Heart right ventricle (tissue), 16 donors: ENCODE measurements around the gene MORN4. TPM values are rescaled to one million over a fixed set of nuclear protein-coding genes. Genes with fewer than 3 reads are reported as not detected.

ENCODE experiments used
- ATAC-seq, 8 donors: fragments of 200-7000 bp; cut with Tn5 transposase; one replicate each; pipeline ENCODE4 v1.9.1; 2020; ENCODE audit warnings: mild to moderate bottlenecking in 8 of 8, moderate library complexity in 8 of 8, moderate number of reproducible peaks in 1 of 8
- DNase-seq, 2 donors: peaks; one replicate each; pipeline ENCODE4 v3.0.0-alpha.2; 2020
- H3K27ac ChIP-seq, 10 donors: fragments of 200-600 bp; sonication (generic) in 2 of 10; one replicate each; pipeline versions ENCODE4 v1.5.0 to v1.8.0; 2020 to 2022; ENCODE audit warnings: mild to moderate bottlenecking in 3 of 10
- H3K27me3 ChIP-seq, 7 donors: fragments of 200-600 bp; one replicate each; pipeline ENCODE4 v1.8.0; 2021 to 2022; ENCODE audit warnings: mild to moderate bottlenecking in 2 of 7
- H3K36me3 ChIP-seq, 9 donors: fragments of 200-600 bp; sonication (generic) in 1 of 9; one replicate each; pipeline versions ENCODE4 v1.5.0 to v1.8.0; 2020 to 2022; ENCODE audit warnings: mild to moderate bottlenecking in 2 of 9
- H3K4me1 ChIP-seq, 9 donors: fragments of 200-600 bp; sonication (generic) in 1 of 9; one replicate each; pipeline versions ENCODE4 v1.5.0 to v1.8.0; 2020 to 2022; ENCODE audit warnings: mild to moderate bottlenecking in 4 of 9
- H3K4me3 ChIP-seq, 10 donors: fragments of 200-600 bp; sonication (generic) in 2 of 10; one replicate each; pipeline versions ENCODE4 v1.5.0 to v1.8.0; 2020 to 2022; ENCODE audit warnings: mild to moderate bottlenecking in 7 of 10, moderate library complexity in 2 of 10
- H3K9me3 ChIP-seq, 11 donors: fragments of 200-600 bp in 10 of 11; sonication (generic) in 2 of 11; one replicate each; pipeline versions ENCODE4 v1.5.0 to v1.8.0; 2013 to 2022; ENCODE audit warnings: mild to moderate bottlenecking in 2 of 11, control low read depth in 1 of 11, moderate library complexity in 1 of 11
- CTCF ChIP-seq, 9 donors: fragments of 200-600 bp; sonication (generic) in 2 of 9; IDR thresholded peaks; one replicate each; pipeline versions ENCODE4 v1.5.0 to v1.8.0; 2021 to 2022; ENCODE audit warnings: antibody characterized with exemption in 9 of 9, mild to moderate bottlenecking in 5 of 9, moderate library complexity in 1 of 9
- WGBS, 2 donors: extraction: QIAGEN DNeasy Blood & Tissue Kit; methylation state at CpG; one replicate each; pipeline ENCODE4 v1.1.7; 2013; ENCODE audit warnings: inconsistent platforms in 1 of 2; 5-methylcytosine and 5-hydroxymethylcytosine counted together
- intact Hi-C, 10 donors: fragments of 100-400 bp; cut with DNase I; formaldehyde crosslinking; loops; one replicate each; pipeline versions ENCODE4 v1.11.1 to v1.14.2; 2022
- polyA plus RNA-seq, 2 donors: library from polyadenylated mRNA; stranded (reverse); fragments of 200-250 nt; gene quantifications; one replicate each; pipeline ENCODE4 v1.2.3, GENCODE V29; 2013
- total RNA-seq, 10 donors: library from RNA; stranded (reverse); fragmentation: NEBNext Ultra II Directional in 3 of 10; extraction: Animal tissue kit (Norgen Biotek cat#: 25700) in 3 of 10; gene quantifications; one replicate each; pipeline versions ENCODE4 v1.2.1 to v1.2.4, GENCODE V29; 2021 to 2023
- donor health status: Arrhythmogenic right ventricular cardiomyopathy.
- donor health status: ischemic (EF 13 %, LVEDD 7.1; RV severe dilation, severe dysfunction).
- donor health status: healthy with polysubstance abuse.
- donor health status: DM: no; HTN: yes; CAD: no.
- donor health status: DM: no; HTN: no; CAD: no.
- donor health status: ischemic (EF 25% LVEDD 6.9; RV normal size, moderate dysfunction).
- donor health status: ischemic (EF 25% LVEDD 5.7; RV mildly dilated, moderate dysfunction).
- donor health status: healthy.
- donor health status: DM: yes; HTN: yes; CAD: no.
- donor health status: Ischemic cardiomyopathy.
- donor health status: ischemic (EF 35%, LVEDD 5.7; RV mildly dilated, moderate dysfunction).
- donor health status: nonischemic (EF 11% LVEDD 7.7; RV severe dilation, severe dysfunction).
- donor health status: DM: yes; HTN: yes; CAD: no.
- donor health status: PGD.
- donor health status: ischemic (EF 29% LVEDD 5.4; RV normal size, mild dysfunction).
- donor health status: nonischemic (EF 23%, LVEDD 6.1; RV moderate dilation, normal function).

Gene MORN4
- total and polyA plus RNA-seq, 12 donors = 4.4 to 17.6 (median 13.3) TPM

GRCh38 chr10:97572214-97572989 lies 60.9 kb downstream of the MORN4 start, which contains the start of gene ANKRD2:
Gene ANKRD2 (plus strand): TSS chr10:97572779. CDS start chr10:97572789, 10 bp downstream.
- intact Hi-C loops = loop anchor here in 7 of 10 donors (1.0 to 5.0 kb wide), 4 partner anchors 37 to 40 kb away; no protein-coding TSS in a partner anchor
- no peaks in the 10 kb centered on the region for H3K27me3 ChIP-seq
- ATAC-seq (peak; percentile 64 to 85 (median 74)), DNase-seq (peak; percentile 76 to 84)
- 62 to 67% methylated on average over 16 of the region's 16 CpGs for WGBS, 2 donors
- peaks cover 0 to 45% (median 16%) of the 10 kb centered on the region in 9 donors for H3K36me3 ChIP-seq
- H3K9me3 ChIP-seq = no peaks in the 10 kb centered on the region
- peaks cover 4 to 57% (median 35%) of the 10 kb centered on the region in 9 donors for H3K4me1 ChIP-seq
- peak within 1 kb of the TSS in 5 of 10 donors; percentile 2 to 26 (median 16) for H3K4me3 ChIP-seq
- H3K27ac ChIP-seq = peak within 1 kb of the TSS; percentile 65 to 95 (median 80)
- peak; percentile 52 to 87 (median 82) for TF ChIP-seq CTCF (IDR thresholded peaks at IDR 0.05)

- no peak for TF ChIP-seq CTCF (IDR thresholded peaks at IDR 0.05)
- Histone ChIP-seq H3K27ac (peak overlapping the region in 8 of 10 donors; percentile 54 to 95 (median 86)), H3K4me1 (peaks cover 4 to 57% (median 35%) of the 10 kb centered on the region in 9 donors)
These were observed 61.7 kb downstream of the MORN4 start for GRCh38 chr10:97571622-97572021.

GRCh38 chr10:97570789-97571471 lies 62.4 kb downstream of the MORN4 start:
- DNase-seq = no peak
- intact Hi-C loops = loop anchor here in 4 of 10 donors (2.0 to 5.0 kb wide), 2 partner anchors 40 to 41 kb away; no protein-coding TSS in a partner anchor

More at GRCh38 chr10:97571622-97572021, 61.7 kb downstream of the MORN4 start:
- no peaks in the 10 kb centered on the region for H3K27me3 ChIP-seq
- DNase-seq (no peak), ATAC-seq (no peak)
- H3K9me3 ChIP-seq = no peaks in the 10 kb centered on the region
- no peak overlapping the region for H3K4me3 ChIP-seq
- H3K36me3 ChIP-seq = peaks cover 0 to 45% (median 16%) of the 10 kb centered on the region in 9 donors
- intact Hi-C loops = loop anchor here in 8 of 10 donors (1.0 to 5.0 kb wide), 5 partner anchors 38 to 41 kb away; no protein-coding TSS in a partner anchor
- 74 to 77% methylated on average over 3 of the region's 3 CpGs for WGBS, 2 donors

More at GRCh38 chr10:97570789-97571471, 62.4 kb downstream of the MORN4 start:
- peaks cover 4 to 52% (median 33%) of the 10 kb centered on the region in 9 donors for H3K4me1 ChIP-seq
- H3K27me3 ChIP-seq = no peaks in the 10 kb centered on the region
- H3K4me3 ChIP-seq = no peak overlapping the region
- H3K9me3 ChIP-seq = no peaks in the 10 kb centered on the region
- no peak for TF ChIP-seq CTCF (IDR thresholded peaks at IDR 0.05)
- 63 to 68% methylated on average over 5 of the region's 5 CpGs for WGBS, 2 donors
- peak in 5 of 8 donors; percentile 22 to 38 (median 33) for ATAC-seq
- peaks cover 0 to 45% (median 16%) of the 10 kb centered on the region in 9 donors for H3K36me3 ChIP-seq
- peak overlapping the region in 7 of 10 donors; percentile 26 to 95 (median 87) for H3K27ac ChIP-seq
